Urothelium cell line (cell line): ENCODE results near the gene RAD23B.

ENCODE experiments used
- DNase-seq: peaks from one replicate; pipeline ENCODE4 v3.0.0; 2011; ENCODE audit warnings: low spot score, mixed read lengths
- FAIRE-seq: peaks from 2 replicates; lab custom pipeline; 2011; peaks lifted over from hg19 to GRCh38; lab: Jason Lieb, UNC

Gene RAD23B

GRCh38 chr9:107332883-107333282 lies 49.8 kb downstream of the RAD23B start:
- FAIRE-seq (no peak), DNase-seq (no peak)

- FAIRE-seq: no peak
- DNase-seq: no peak
Measured at GRCh38 chr9:107333363-107333762, 50.3 kb downstream of the RAD23B start.

- DNase-seq (no peak), FAIRE-seq (no peak)
Measured at GRCh38 chr9:107334103-107334776, 51.2 kb downstream of the RAD23B start.

- no peak for DNase-seq
- FAIRE-seq: no peak
Measured at GRCh38 chr9:107335331-107335730, 52.3 kb downstream of the RAD23B start.

GRCh38 chr9:107336718-107337360 lies 53.8 kb downstream of the RAD23B start:
- FAIRE-seq (no peak), DNase-seq (no peak)

GRCh38 chr9:107337676-107338590 lies 54.9 kb downstream of the RAD23B start:
- no peak for DNase-seq
- FAIRE-seq: no peak

- no peak for FAIRE-seq
- no peak for DNase-seq
Measured at GRCh38 chr9:107338911-107339659, 56.0 kb downstream of the RAD23B start.

GRCh38 chr9:107340920-107341632 lies 58.0 kb downstream of the RAD23B start:
- peak; percentile 82 for DNase-seq
- no peak for FAIRE-seq

- no peak for FAIRE-seq
- DNase-seq: no peak
Measured at GRCh38 chr9:107342476-107343161, 59.5 kb downstream of the RAD23B start.

- DNase-seq (no peak), FAIRE-seq (no peak)
Measured at GRCh38 chr9:107345327-107345726, 62.2 kb downstream of the RAD23B start.

- DNase-seq: no peak
- FAIRE-seq: no peak
Measured at GRCh38 chr9:107348836-107349235, 65.8 kb downstream of the RAD23B start.

- FAIRE-seq (no peak), DNase-seq (no peak)
Measured at GRCh38 chr9:107350443-107350842, 67.4 kb downstream of the RAD23B start.

GRCh38 chr9:107351382-107352045 lies 68.4 kb downstream of the RAD23B start:
- DNase-seq (peak; percentile 24), FAIRE-seq (no peak)

GRCh38 chr9:107355394-107355793 lies 72.3 kb downstream of the RAD23B start:
- DNase-seq (no peak), FAIRE-seq (no peak)

- no peak for DNase-seq
- FAIRE-seq: no peak
Measured at GRCh38 chr9:107358986-107359385, 75.9 kb downstream of the RAD23B start.

- DNase-seq: no peak
- FAIRE-seq: no peak
Measured at GRCh38 chr9:107360098-107360497, 77.0 kb downstream of the RAD23B start.

GRCh38 chr9:107361816-107362215 lies 78.7 kb downstream of the RAD23B start:
- no peak for FAIRE-seq
- DNase-seq: no peak

- FAIRE-seq: no peak
- DNase-seq: no peak
Measured at GRCh38 chr9:107363516-107364152, 80.6 kb downstream of the RAD23B start.
